ENCODE data around the gene ASXL3. TPM values are rescaled to one million over a fixed set of nuclear protein-coding genes. Genes with fewer than 3 reads are reported as not detected.

The ASXL3 gene
- total and polyA plus RNA-seq, 2 donors (not counting 3 experiments of a cell fraction or from before 2014, with no cell fraction given), result 0.07 to 0.27 TPM

- FAIRE-seq (no peak), DNase-seq (ENCODE audit: low read depth, low spot score) (no peak)
- intact Hi-C loops (cut with micrococcal nuclease), result no loop called here
- Histone ChIP-seq H3K4me1 (ENCODE audit: control insufficient read depth, extremely low read depth, insufficient read depth, low read length) (no peaks in the 10 kb centered on the region), H2AFZ (ENCODE audit: low read depth, low read length) (no peak overlapping the region), H3K9me3 (replicated peaks; ENCODE audit: control insufficient read depth, insufficient read depth, low read length) (no peaks in the 10 kb centered on the region), H3K27ac (ENCODE audit: insufficient read depth, low read depth, low read length) (no peak overlapping the region), H3K9ac (replicated peaks; ENCODE audit: extremely low read depth, insufficient read depth, low read length) (no peak overlapping the region), H3K27me3 (ENCODE audit: control insufficient read depth in 2 of 2, insufficient read depth in 2 of 2, low read length in 2 of 2) (peaks cover 0 to 2% of the 10 kb centered on the region in 2 experiments), H4K20me1 (replicated peaks; ENCODE audit: control insufficient read depth, extremely low read depth, insufficient read depth, low read length) (no peaks in the 10 kb centered on the region), H3K9me1 (replicated peaks; ENCODE audit: control insufficient read depth, extremely low read depth, insufficient read depth, low read length) (no peaks in the 10 kb centered on the region), H3K79me2 (ENCODE audit: control insufficient read depth, insufficient read depth, low read length) (no peaks in the 10 kb centered on the region), H3K36me3 (ENCODE audit: control insufficient read depth in 2 of 2, extremely low read depth in 1 of 2, insufficient read depth in 2 of 2, low read length in 2 of 2) (no peaks in the 10 kb centered on the region), H3K4me2 (ENCODE audit: insufficient read depth, low read length) (no peak overlapping the region), H3K4me3 (replicated peaks in 1 of 3; ENCODE audit: insufficient read depth in 1 of 3, low read depth in 1 of 3, low read length in 3 of 3) (no peak overlapping the region)
- ChIA-PET CTCF (no interaction called here), POLR2A (no interaction called here)
- TF ChIP-seq FOS (IDR thresholded peaks at IDR 0.05; ENCODE audit: borderline replicate concordance, insufficient read depth, low read length) (no peak), MAX (IDR thresholded peaks at IDR 0.05; ENCODE audit: insufficient read depth, insufficient read length) (no peak)
- no TSS peak for BruUV-seq (replicated peaks)
- dilution Hi-C loops (cut with MboI; ENCODE audit: extremely low pct_ligation_motif_present, low sequenced_read_pairs), result no loop called here
Observed at GRCh38 chr18:33558529-33558928, 19.5 kb upstream of the ASXL3 start.

GRCh38 chr18:33560686-33561370, 17.2 kb upstream of the ASXL3 start:
- DNase-seq (ENCODE audit: low read depth, low spot score) (no peak), FAIRE-seq (no peak)
- Histone ChIP-seq H2AFZ (ENCODE audit: low read depth, low read length) (peak overlapping the region; percentile 53), H3K27me3 (ENCODE audit: control insufficient read depth in 2 of 2, insufficient read depth in 2 of 2, low read length in 2 of 2) (no peaks in the 10 kb centered on the region), H3K4me1 (ENCODE audit: control insufficient read depth, extremely low read depth, insufficient read depth, low read length) (no peaks in the 10 kb centered on the region), H3K4me2 (ENCODE audit: insufficient read depth, low read length) (no peak overlapping the region), H3K9ac (replicated peaks; ENCODE audit: extremely low read depth, insufficient read depth, low read length) (no peak overlapping the region), H3K36me3 (ENCODE audit: control insufficient read depth in 2 of 2, extremely low read depth in 1 of 2, insufficient read depth in 2 of 2, low read length in 2 of 2) (no peaks in the 10 kb centered on the region), H3K79me2 (ENCODE audit: control insufficient read depth, insufficient read depth, low read length) (no peaks in the 10 kb centered on the region), H3K4me3 (replicated peaks in 1 of 3; ENCODE audit: insufficient read depth in 1 of 3, low read depth in 1 of 3, low read length in 3 of 3) (no peak overlapping the region), H3K9me1 (replicated peaks; ENCODE audit: control insufficient read depth, extremely low read depth, insufficient read depth, low read length) (no peaks in the 10 kb centered on the region), H3K9me3 (replicated peaks; ENCODE audit: control insufficient read depth, insufficient read depth, low read length) (no peaks in the 10 kb centered on the region), H4K20me1 (replicated peaks; ENCODE audit: control insufficient read depth, extremely low read depth, insufficient read depth, low read length) (no peaks in the 10 kb centered on the region), H3K27ac (ENCODE audit: insufficient read depth, low read depth, low read length) (no peak overlapping the region)
- BruUV-seq (replicated peaks), result TSS peak; percentile 85
- ChIA-PET POLR2A (no interaction called here), CTCF (interaction anchor here (0.7 kb wide), 1 partner anchor 329 kb away, joined by 3 read pairs; no protein-coding TSS in a partner anchor)
- dilution Hi-C loops (cut with MboI; ENCODE audit: extremely low pct_ligation_motif_present, low sequenced_read_pairs), result no loop called here
- intact Hi-C loops (cut with micrococcal nuclease), result no loop called here
- no peak for TF ChIP-seq GATA2 (IDR thresholded peaks at IDR 0.05; ENCODE audit: insufficient read depth, insufficient read length, low read depth, low read length)
- no peak for TF ChIP-seq FOS (IDR thresholded peaks at IDR 0.05; ENCODE audit: borderline replicate concordance, insufficient read depth, low read length)
- TF ChIP-seq MAX (IDR thresholded peaks at IDR 0.05; ENCODE audit: insufficient read depth, insufficient read length), result no peak
- no peak for TF ChIP-seq POLR2A (IDR thresholded peaks at IDR 0.05; ENCODE audit: low read depth, low read length)
- no peak for TF ChIP-seq POLR2AphosphoS5 (IDR thresholded peaks at IDR 0.05; ENCODE audit: insufficient read depth, low read depth, low read length)
- TF ChIP-seq JUN (IDR thresholded peaks at IDR 0.05; ENCODE audit: borderline replicate concordance, insufficient read depth, insufficient read length, low read depth), result no peak
- TF ChIP-seq EZH2 (IDR thresholded peaks at IDR 0.05; ENCODE audit: borderline replicate concordance, low read depth, low read length, severe bottlenecking), result no peak
- no peak for TF ChIP-seq CTCF (IDR thresholded peaks at IDR 0.05; ENCODE audit: extremely low read depth in 1 of 2, insufficient read depth in 1 of 2, low read depth in 1 of 2, low read length in 2 of 2)
- TF ChIP-seq MYC (IDR thresholded peaks at IDR 0.05; ENCODE audit: low read depth, low read length), result no peak
